ENCODE data around the gene TTC7B. TPM values are rescaled to one million over a fixed set of nuclear protein-coding genes. Genes with fewer than 3 reads are reported as not detected.

Gene TTC7B
- total RNA-seq, 4 donors from 2014 or later, result 3.3 to 18.1 (median 10.0) TPM

DNA sequence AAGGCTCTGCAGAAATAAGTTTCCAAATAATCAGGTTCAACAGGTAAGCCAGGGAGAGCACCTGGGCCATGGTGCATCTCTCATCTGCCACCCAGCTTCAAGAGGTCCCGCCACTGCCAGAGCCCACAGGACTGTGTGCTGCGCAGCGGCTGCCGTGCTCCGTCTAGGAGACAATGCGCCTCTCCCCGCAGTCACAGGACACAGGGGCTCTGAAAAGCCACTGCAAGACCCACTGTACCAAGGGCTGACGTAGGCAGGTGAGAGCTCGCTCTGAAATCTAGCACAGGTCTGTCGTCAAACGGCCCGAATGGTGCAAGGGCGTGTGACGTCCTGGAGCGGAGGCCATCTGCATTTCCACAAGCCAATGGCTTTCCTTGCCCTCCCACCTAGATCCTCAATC is 218.3 kb downstream of the TTC7B start:
- no peak for DNase-seq
- Histone ChIP-seq H3K36me3 (no peaks in the 10 kb centered on the region), H3K4me1 (peaks cover 9 to 41% (median 18%) of the 10 kb centered on the region in 3 donors), H3K4me3 (no peak overlapping the region), H3K27ac (no peak overlapping the region), H3K9me3 (no peaks in the 10 kb centered on the region), H3K27me3 (no peaks in the 10 kb centered on the region)
- no peak for TF ChIP-seq CTCF (IDR thresholded peaks at IDR 0.05)
- TF ChIP-seq POLR2A (IDR thresholded peaks at IDR 0.05), result no peak
- WGBS, 2 donors, result 94 to 96% methylated on average over 11 to 12 of the region's 15 CpGs
- intact Hi-C loops (cut with DNase I), result no loop called here

GRCh38 chr14:90596733-90597132 is 219.5 kb downstream of the TTC7B start:
- no peak for DNase-seq
- TF ChIP-seq CTCF (IDR thresholded peaks at IDR 0.05) (no peak), POLR2A (IDR thresholded peaks at IDR 0.05) (no peak)
- Histone ChIP-seq H3K4me3 (no peak overlapping the region), H3K4me1 (peaks cover 9 to 41% (median 11%) of the 10 kb centered on the region in 3 donors), H3K36me3 (no peaks in the 10 kb centered on the region), H3K9me3 (no peaks in the 10 kb centered on the region), H3K27ac (no peak overlapping the region), H3K27me3 (no peaks in the 10 kb centered on the region)
- intact Hi-C loops (cut with DNase I), result no loop called here
- WGBS, 2 donors, result 89 to 93% methylated on average over 8 of the region's 8 CpGs

DNA sequence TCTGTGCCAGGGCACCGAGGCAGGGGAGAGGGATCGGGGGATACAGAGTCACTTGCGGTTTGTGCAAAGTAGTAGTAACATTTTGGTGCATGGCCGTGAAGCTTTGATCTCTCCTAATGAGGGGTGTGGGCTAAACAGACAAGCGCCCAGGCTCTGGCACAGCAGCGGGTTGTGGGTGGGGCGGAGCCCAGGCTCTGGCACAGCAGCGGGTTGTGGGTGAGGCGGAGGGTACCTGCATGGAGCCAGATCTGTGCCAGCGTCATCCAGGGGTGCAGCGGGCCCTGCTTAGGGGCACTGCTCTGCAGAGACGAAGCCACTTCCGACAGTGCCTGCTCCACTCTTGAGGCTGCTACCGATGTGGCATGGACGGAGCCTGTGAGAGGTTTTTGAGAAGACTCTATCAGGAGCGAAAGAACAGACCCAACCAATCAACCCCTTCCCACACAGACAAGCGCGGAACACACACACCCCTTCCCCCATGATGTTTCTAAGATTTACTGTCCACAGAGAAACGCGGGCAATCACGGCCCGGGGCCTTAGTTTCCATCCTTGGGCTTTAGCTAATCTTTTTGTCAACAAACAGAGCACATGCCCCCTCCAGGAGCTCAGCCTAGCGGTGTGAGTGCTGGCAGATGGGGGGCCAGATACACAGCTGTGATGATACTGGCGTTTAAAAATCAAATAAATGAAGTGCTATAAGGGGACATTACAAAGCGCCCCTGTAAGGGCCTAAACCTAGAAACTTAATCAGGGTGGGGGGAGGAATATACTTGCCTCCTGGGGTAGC is 222.8 kb downstream of the TTC7B start:
- Histone ChIP-seq H3K27me3 (no peaks in the 10 kb centered on the region), H3K4me3 (no peak overlapping the region), H3K4me1 (peaks cover 0 to 21% (median 0%) of the 10 kb centered on the region in 3 donors), H3K27ac (no peak overlapping the region), H3K9me3 (no peaks in the 10 kb centered on the region), H3K36me3 (no peaks in the 10 kb centered on the region)
- intact Hi-C loops (cut with DNase I), result no loop called here
- WGBS, 2 donors, result 47 to 67% methylated on average over 15 to 24 of the region's 25 CpGs
- TF ChIP-seq POLR2A (IDR thresholded peaks at IDR 0.05) (no peak), CTCF (IDR thresholded peaks at IDR 0.05) (no peak)
- DNase-seq, result no peak

GRCh38 chr14:90592655-90593054 is 223.6 kb downstream of the TTC7B start:
- H3K27ac ChIP-seq, result no peak overlapping the region
- H3K36me3 ChIP-seq, result no peaks in the 10 kb centered on the region
- H3K27me3 ChIP-seq, result no peaks in the 10 kb centered on the region
- H3K4me1 ChIP-seq, result peaks cover 0 to 21% (median 0%) of the 10 kb centered on the region in 3 donors
- H3K4me3 ChIP-seq, result no peak overlapping the region
- TF ChIP-seq POLR2A (IDR thresholded peaks at IDR 0.05), result no peak
- no peak for TF ChIP-seq CTCF (IDR thresholded peaks at IDR 0.05)
- no peaks in the 10 kb centered on the region for H3K9me3 ChIP-seq
- 92 to 100% methylated on average over 2 to 3 of the region's 3 CpGs for WGBS, 2 donors
- DNase-seq, result no peak
- intact Hi-C loops (cut with DNase I), result no loop called here

GRCh38 chr14:90587918-90588317 is 228.3 kb downstream of the TTC7B start:
- Histone ChIP-seq H3K9me3 (no peaks in the 10 kb centered on the region), H3K4me3 (no peak overlapping the region), H3K27ac (no peak overlapping the region), H3K4me1 (peaks cover 0 to 11% (median 0%) of the 10 kb centered on the region in 3 donors), H3K36me3 (no peaks in the 10 kb centered on the region), H3K27me3 (no peaks in the 10 kb centered on the region)
- intact Hi-C loops (cut with DNase I), result no loop called here
- 60 to 93% methylated on average over 4 to 7 of the region's 10 CpGs for WGBS, 2 donors
- TF ChIP-seq CTCF (IDR thresholded peaks at IDR 0.05), result no peak
- TF ChIP-seq POLR2A (IDR thresholded peaks at IDR 0.05), result no peak
- DNase-seq, result no peak

All from esophagus squamous epithelium (tissue), 5 donors.